ENCODE data around the gene LDB2.

The LDB2 gene

DNA sequence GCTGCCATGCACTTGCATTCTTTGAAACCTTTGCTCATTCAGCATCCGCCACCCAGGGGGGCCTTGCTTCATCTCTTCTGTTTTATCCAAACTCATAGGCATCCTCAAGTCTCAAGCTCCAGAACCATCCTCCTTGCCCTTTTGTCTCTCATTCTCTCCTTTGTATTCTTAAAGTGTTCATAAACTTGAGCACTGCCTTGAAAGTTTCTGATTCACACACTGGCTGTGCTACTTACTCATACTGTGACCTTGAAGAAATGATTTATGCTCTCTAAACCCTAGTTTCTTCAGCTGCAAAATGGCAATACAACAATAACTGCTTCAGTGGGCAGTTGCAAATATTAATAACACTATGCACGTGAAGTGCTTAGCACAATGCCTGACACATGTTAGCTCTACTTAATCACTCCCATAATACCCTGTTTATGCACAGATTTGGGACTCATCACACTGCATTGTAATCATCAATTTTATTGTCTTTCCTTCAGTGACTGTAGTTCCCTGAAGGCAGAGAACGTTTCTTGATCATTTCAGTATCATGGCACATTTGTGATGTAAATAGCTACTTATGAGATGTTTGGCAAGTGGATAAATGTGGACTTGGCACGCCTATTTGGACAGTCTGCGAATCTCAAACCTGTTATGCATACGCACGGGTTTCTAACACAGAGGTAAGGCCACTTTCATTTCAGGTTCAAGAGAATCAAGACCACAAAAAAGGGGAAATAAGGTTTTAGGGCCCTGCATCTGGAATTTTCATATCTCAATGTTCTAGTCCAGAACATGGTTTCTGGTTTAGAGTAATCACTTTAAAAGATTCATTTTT is 291.0 kb downstream of the LDB2 start:
- no peak for DNase-seq (ENCODE audit: low spot score)
- TF ChIP-seq, protein P1, sequence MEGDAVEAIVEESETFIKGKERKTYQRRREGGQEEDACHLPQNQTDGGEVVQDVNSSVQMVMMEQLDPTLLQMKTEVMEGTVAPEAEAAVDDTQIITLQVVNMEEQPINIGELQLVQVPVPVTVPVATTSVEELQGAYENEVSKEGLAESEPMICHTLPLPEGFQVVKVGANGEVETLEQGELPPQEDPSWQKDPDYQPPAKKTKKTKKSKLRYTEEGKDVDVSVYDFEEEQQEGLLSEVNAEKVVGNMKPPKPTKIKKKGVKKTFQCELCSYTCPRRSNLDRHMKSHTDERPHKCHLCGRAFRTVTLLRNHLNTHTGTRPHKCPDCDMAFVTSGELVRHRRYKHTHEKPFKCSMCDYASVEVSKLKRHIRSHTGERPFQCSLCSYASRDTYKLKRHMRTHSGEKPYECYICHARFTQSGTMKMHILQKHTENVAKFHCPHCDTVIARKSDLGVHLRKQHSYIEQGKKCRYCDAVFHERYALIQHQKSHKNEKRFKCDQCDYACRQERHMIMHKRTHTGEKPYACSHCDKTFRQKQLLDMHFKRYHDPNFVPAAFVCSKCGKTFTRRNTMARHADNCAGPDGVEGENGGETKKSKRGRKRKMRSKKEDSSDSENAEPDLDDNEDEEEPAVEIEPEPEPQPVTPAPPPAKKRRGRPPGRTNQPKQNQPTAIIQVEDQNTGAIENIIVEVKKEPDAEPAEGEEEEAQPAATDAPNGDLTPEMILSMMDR (IDR thresholded peaks at IDR 0.05; ENCODE audit: extremely low read depth, missing control alignments) = no peak

DNA sequence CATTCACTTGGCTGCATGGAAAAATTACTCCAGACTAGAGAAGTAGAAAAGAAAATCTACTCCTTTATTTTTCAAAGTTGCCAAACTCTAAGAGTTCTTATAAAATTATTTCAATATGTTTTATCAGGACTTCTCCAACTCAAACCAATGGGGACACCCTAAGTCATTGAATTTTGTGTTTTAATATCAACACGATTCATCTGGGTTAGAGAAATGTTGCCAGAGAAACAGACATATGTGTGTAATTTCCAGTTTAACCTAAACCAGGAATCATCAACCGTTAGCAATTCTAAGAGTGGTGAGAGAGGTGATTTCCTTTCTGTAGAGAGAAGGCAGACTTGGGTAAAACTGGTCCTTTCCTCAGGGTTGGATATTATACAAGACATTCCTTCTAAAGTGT is 291.8 kb downstream of the LDB2 start:
- DNase-seq (ENCODE audit: low spot score) = no peak
- TF ChIP-seq, protein P1 (IDR thresholded peaks at IDR 0.05; ENCODE audit: extremely low read depth, missing control alignments) = no peak

DNA sequence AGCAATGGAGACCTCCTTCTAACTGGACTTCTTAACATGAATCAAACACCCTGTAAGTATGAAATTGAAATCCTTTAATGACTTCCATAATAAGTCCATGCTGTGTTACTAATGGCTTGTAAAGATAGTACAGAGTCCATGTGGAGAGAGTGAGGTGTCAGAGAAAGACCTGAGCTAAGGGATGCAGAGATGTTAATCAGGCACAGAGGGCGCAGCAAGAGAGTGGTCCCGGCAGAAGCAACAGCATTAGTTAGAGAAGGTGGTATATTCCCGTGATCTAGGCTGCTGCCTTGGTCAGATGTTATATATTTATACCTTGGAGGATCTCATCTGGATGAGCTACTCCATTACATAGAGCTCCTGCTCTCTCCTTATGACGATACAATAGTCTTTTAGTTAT is 295.3 kb downstream of the LDB2 start:
- TF ChIP-seq, protein P1 (IDR thresholded peaks at IDR 0.05; ENCODE audit: extremely low read depth, missing control alignments) = no peak
- DNase-seq (ENCODE audit: low spot score) = no peak

DNA sequence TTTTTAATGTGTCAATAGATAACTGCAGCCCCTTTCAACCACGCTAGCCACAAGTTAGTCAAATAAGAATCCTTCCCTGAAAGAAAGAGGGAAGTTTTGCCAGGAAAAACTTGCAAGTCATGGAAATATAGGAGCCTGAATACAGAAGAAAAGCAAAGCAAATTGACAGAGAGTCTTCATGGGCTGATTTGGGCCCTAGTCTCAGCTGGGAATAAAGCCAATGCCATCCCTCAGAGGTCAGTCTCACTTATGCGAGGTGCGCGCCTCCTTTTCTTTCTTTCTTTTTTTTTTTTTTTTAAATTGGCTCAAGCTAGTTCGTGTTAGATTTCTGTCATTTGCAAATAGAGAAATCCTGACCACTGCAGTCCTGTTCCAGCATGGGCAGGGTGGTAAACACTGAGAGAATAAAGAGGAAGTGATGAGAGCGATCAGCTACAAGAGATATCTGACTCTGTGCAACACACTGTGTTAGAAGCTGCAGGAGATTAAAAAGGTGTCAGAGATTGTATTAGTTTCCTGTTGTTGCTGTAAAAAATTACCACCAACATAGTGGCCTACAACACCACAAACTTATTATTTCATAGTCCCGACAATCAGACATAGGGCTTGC is 299.7 kb downstream of the LDB2 start:
- TF ChIP-seq, protein P1 (IDR thresholded peaks at IDR 0.05; ENCODE audit: extremely low read depth, missing control alignments) = no peak
- DNase-seq (ENCODE audit: low spot score) = no peak

DNA sequence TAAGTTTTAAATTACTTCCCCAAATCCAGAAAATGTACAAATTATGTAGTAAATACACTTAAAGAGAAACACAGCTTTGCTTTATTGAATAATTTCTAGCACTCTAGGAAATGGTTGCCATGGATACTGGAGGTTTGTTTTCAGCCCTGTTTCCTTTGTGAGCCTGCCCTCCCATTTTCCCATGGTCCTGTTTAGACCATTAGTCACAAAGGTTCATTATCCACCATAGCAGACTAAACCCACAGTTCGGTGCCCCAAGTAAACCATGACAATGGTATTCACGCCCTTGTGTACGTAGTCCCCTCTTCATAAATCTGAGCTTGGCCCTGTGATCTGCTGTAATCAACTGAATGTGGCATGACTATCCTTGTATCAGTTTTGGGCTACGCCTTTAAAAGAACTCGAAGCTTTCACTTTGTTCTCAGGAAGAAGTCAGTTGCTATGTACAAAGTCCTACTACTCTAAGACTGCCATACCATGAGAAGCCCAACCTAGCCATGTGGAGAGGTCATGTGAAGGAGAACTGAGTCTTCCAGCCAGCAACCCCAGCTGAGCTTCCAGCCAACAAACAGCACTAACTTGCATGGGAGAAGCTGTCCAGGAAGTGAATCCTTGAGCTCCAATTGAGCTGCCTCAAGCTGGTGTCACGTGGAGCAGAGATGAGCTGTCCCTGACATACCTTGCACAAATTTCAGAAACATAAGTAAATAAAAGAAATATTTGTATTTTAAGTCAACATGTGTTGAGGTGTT is 300.4 kb downstream of the LDB2 start:
- no peak for DNase-seq (ENCODE audit: low spot score)

DNA sequence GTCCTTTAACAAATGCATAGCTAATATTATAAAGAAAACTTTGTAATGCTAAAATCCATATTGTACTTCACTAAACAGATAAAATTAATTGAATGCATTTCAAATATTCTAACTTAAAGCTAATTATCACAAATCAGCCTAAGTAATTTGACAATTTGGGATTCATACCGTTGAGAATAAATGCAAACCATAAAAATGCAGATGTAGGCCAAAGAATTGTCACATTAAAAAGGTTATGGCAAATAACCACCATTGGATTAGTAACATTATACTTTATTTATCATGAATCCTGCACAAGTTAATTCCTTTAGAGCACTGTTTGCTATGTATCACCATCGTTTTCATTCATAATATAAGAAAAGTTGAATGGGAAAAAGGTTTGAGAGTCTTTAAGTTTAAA is 301.0 kb downstream of the LDB2 start:
- DNase-seq (ENCODE audit: low spot score) = no peak
- TF ChIP-seq, protein P1 (IDR thresholded peaks at IDR 0.05; ENCODE audit: extremely low read depth, missing control alignments) = no peak

More for the DNA sequence above, 300.4 kb downstream of the LDB2 start:
- TF ChIP-seq, protein P1 (IDR thresholded peaks at IDR 0.05; ENCODE audit: extremely low read depth, missing control alignments) = no peak

DNA sequence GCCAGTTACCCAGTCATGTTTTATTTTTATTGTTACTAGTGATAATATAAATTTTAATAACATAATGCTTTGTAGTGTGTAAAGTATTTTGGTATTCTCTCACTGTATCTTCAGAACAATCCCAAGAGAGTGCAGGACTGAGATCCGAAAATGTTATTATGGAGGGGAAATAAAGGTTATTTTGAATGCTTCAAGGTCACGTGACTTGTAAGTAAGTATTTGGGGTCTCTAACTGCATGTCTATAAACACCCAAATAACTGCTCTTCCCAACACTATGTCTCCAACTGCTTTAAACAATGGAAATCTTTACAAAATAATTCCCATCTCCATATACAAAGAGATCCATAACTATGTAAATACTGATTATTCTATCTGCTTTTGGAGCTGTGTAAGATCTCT is 302.2 kb downstream of the LDB2 start:
- TF ChIP-seq, protein P1 (IDR thresholded peaks at IDR 0.05; ENCODE audit: extremely low read depth, missing control alignments) = no peak
- DNase-seq (ENCODE audit: low spot score) = no peak

All from GM20000 (cell line).